ENCODE measurements around the gene LTO1.

The LTO1 gene

DNA sequence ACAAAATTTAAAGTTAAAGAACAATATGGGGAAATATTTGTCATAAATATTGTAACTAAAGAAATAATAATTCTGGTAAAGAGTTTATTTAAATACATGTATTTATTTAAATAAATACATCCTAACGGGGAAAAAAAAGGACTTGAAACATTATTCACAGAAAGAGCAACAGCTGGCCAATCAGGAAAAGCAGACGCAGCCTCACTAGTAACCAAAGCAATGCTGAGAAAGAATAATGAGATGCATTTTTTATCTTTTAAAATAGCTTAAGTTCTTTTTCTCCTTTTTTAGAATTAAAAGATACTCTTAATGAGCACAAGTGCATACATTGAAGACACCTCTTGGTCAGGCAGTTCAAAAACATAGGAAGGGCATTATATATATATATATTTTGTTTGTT lies 2.6 kb upstream of the LTO1 start:
- DNase-seq (ENCODE audit: low spot score): no peak

DNA sequence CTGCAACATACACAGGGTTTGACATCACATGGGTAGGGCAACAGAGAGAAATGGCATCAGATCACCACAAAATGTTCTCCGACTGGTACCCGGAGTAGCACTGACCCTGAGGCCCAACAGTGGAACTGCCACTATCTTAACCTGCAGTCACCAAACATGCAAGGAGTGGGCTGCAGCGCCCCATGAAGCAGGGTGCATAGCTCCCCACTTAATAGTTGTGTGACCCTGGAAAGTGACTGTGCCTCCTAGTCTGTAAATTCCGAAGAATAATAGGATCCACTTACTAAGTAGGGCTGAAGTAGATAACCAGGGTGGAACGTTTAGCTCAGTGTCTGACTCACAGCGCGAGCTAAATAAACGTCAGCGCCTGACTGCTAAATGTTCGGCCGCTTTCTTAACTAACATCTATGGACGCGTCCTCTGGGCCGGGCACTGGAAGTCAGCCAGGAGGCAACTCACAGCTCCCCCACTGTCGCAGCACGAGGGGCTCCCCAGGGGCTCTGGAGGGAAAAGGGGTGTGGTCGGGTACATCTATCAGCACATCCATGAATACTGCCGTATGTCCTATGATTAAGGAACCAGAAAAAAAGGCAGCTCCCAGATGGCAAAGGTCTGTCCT lies 777 bp downstream of the LTO1 start:
- DNase-seq (ENCODE audit: low spot score): no peak

DNA sequence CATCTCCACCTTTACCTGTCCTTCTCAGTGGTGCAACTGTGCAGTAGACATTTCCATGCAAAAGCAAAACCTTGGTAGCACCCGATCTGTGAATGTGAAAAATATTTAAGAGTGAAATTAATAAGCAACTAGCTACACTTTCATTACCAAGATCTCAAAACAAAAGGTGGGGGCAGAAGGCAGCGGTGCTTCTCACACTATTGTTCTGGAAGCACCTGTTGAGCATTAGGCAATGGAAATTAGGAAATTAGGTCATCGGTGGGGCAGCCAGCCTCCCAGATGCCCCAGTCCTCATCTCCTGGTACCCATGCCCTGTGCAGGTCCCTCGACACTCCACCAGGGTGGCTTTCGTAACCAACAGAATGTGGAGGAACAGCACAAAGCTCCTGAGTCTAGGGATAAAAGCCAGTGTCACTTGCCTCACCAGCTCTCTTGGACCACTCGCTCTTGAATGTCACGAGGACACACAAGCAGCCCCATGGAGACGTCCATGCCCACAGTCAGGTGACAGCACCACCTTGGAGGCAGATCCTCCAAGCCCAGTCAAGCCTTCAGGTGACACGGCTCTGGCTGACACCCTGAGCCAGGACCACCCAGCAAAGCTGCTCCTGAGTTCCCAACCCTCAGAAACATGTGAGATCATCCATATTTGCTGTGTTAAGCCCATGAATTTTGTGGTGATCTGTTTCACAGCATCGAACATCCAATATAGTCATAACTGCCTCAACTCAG lies 3.3 kb downstream of the LTO1 start:
- DNase-seq (ENCODE audit: low spot score): no peak

- DNase-seq (ENCODE audit: low spot score): peak; percentile 73
Observed at GRCh38 chr11:69670158-69670845, 4.9 kb downstream of the LTO1 start.

DNA sequence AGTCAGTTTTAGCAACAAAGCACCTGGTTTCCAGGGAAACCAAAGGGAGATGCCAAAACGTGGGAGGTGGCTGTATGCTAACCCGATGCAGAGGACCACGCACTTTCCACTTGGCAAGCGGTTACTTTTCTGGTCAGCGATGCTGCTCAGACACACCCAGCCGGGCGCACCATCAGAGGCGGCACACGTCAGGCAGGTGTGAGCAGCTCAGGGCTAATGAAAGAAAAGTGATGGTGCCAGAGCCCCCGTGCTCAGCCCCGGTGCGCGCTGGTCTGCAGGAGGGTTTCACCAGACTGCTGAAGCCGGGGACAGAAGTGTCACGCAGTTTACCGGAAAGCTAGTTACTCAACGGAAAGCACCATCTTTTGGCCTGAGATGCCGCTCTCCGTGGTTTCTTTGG lies 5.7 kb downstream of the LTO1 start:
- no peak for DNase-seq (ENCODE audit: low spot score)

- DNase-seq (ENCODE audit: low spot score): no peak
Observed at GRCh38 chr11:69667619-69668604, 7.2 kb downstream of the LTO1 start.

- no peak for DNase-seq (ENCODE audit: low spot score)
Observed at GRCh38 chr11:69666752-69667536, 8.2 kb downstream of the LTO1 start.

GRCh38 chr11:69666261-69666660 lies 8.9 kb downstream of the LTO1 start:
- DNase-seq (ENCODE audit: low spot score): no peak

DNA sequence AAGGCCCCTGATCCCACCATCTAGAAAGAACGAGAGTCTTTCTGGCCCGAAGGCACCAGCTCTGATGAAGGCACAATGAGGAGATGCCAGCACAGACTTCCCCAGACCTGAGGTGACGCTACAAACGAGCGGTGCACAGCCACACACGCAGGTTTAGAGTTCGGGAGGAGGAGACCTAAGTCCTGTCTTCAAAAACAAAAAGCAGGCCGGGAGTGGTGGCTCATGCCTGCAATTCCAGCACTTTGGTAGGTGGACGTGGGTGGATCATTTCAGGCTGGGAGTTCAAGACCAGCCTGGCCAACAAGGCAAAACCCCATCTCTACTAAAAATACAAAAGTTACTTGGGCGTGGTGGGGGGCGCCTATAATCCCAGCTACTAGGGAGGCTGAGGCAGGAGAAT lies 9.5 kb downstream of the LTO1 start:
- DNase-seq (ENCODE audit: low spot score): no peak

GRCh38 chr11:69664901-69665300 lies 10.3 kb downstream of the LTO1 start:
- no peak for DNase-seq (ENCODE audit: low spot score)

DNA sequence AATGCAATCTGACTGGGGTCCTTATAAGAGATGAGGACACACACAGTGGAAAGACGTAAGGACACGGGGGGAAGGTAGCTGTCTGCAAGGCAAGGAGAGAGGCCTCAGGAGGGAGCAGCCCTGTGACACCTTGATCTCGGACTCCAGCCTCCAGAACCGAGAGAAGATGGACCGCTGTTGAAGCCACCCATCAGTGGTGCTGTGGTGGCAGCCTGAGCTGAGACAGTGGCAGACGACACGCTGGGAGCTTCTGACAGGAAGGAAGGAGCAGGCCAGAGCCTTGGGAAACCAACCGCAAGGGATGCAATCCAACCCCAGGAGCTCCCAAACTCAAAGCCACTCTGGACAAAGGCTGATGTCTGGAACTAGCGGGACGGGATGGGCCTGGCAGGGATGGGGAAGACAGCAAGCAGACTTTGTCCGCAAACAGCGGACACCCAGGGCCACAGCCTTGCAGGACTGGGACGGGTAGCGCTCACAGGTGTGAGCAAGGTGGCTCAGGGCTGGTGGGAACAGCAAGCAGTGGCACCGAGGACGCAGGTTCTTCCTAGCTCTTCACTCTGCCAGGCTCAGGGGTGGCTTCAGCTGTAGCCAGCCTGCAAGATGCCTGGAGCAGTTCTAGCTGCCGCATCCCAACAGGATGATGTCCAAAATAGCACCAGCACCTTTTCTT lies 10.9 kb downstream of the LTO1 start:
- no peak for DNase-seq (ENCODE audit: low spot score)

DNA sequence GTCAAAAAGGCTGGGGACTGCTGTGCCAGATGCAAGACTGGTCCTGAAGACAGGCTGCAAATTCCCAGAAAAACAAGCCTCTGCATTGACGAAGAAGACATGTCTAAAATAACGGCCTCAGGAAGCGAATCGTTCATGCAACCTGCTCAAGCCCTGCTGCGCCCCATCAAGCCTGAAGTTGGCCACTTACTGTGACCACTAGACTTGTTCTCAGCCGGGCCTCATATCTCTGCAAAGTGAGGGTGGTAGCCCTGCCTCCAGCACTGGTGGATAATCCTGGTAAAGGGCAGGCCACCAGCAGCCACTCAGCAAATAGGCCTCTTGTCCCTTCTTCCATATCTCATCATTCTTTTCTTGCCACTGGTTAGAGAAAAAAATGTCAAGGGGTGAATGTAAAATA lies 11.8 kb downstream of the LTO1 start:
- no peak for DNase-seq (ENCODE audit: low spot score)

GRCh38 chr11:69662806-69663205 lies 12.3 kb downstream of the LTO1 start:
- no peak for DNase-seq (ENCODE audit: low spot score)

DNA sequence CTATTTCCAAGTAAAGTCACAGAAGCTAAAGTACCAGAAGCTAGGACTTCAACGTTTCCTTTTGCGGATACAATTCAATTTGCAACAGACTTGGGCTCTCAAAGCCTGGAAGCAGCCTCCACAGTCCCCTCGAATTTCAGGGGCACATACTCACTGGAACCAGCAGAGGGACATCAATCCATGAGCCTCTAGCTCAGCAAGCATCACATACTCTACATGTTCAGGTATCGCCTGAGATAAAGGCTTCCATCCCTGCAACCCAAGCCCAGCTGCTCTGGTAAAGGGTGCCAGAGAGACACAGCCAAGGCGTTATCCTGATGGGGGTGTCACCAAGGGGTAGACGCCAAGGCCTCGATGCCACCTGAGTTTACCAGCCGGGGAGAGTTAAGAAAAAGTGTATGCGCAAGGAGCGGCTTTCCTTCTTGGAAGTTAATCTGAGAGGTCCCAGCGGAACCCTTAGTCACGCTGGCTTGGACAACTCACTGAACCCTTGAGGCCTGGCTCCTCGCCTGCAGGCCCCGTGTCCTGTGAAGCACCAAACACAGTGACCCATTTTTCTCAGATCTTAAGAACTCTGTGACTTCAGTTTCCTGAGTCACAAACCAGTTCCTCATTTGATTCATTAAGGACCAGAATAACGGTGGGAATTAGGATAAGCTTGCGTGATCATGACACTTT lies 13.0 kb downstream of the LTO1 start:
- DNase-seq (ENCODE audit: low spot score): no peak

GRCh38 chr11:69661413-69661715 lies 13.8 kb downstream of the LTO1 start:
- no peak for DNase-seq (ENCODE audit: low spot score)

GRCh38 chr11:69660001-69660500 lies 15.1 kb downstream of the LTO1 start:
- no peak for DNase-seq (ENCODE audit: low spot score)

GRCh38 chr11:69659591-69659990 lies 15.6 kb downstream of the LTO1 start:
- no peak for DNase-seq (ENCODE audit: low spot score)

DNA sequence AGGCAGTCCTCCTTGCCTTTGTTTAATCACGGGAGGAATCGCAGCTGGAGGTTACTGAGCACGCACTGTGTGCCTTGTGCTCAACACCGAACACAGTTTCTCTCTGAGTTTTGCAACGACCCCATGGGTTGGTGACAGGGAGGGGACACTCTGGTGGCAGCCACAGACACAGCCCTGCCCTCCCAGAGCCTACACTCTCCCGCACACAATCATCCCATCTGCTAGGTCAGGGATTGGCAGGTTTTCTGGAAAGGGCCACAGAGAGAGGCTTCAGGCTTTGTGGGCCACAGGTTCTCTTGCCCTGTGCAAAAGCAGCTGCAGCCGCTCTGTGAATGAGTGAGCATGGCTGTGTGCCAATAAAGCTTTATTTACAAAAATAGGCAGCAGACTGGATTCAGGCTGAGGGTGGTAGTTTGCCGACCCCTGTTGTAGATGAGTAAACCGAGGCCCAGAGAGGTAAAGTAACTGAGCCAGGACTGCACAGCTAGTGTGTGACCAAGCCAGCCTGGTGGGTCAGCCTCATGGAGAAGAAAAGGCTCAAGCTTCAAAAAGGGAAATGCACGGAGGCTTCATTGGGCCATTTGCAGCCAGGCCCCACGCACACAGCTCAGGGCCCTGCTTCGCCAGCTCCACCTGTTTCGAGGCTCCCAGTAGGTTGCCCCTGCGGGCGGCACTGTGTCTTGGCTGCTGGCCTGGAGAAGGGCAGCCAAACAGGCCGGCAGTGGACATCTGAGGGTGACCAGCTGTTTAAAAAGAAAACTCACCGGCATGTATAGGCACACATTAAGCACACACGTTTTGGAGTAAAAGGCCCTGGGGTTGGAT lies 16.3 kb downstream of the LTO1 start:
- DNase-seq (ENCODE audit: low spot score): no peak

GRCh38 chr11:69657911-69658625 lies 17.1 kb downstream of the LTO1 start:
- DNase-seq (ENCODE audit: low spot score): no peak
